ENCODE results near the gene ARHGAP15.

Gene ARHGAP15

GRCh38 chr2:143347271-143347695 lies 218.1 kb downstream of the ARHGAP15 start:
- CTCF ChIA-PET: no interaction called here
- POLR2A ChIA-PET: no interaction called here
- DNase-seq (ENCODE audit: extremely low spot score): no peak
- TF ChIP-seq CTBP1 (IDR thresholded peaks at IDR 0.05; ENCODE audit: borderline replicate concordance): no peak

- POLR2A ChIA-PET: no interaction called here
- DNase-seq (ENCODE audit: extremely low spot score): no peak
- no peak for TF ChIP-seq L3MBTL2 (conservative IDR thresholded peaks at IDR 0.05)
- no peak for TF ChIP-seq BHLHE40 (IDR thresholded peaks at IDR 0.05; ENCODE audit: borderline replicate concordance)
- no peak for TF ChIP-seq CTBP1 (IDR thresholded peaks at IDR 0.05; ENCODE audit: borderline replicate concordance)
- TF ChIP-seq FOXA1 (IDR thresholded peaks at IDR 0.05): no peak
- TF ChIP-seq FOXK2 (IDR thresholded peaks at IDR 0.05): no peak
- no peak for TF ChIP-seq ZNF384 (IDR thresholded peaks at IDR 0.05)
- no peak for TF ChIP-seq PKNOX1 (IDR thresholded peaks at IDR 0.05)
- CTCF ChIA-PET: no interaction called here
These were observed 218.7 kb downstream of the ARHGAP15 start for GRCh38 chr2:143347901-143348414.

GRCh38 chr2:143354050-143354750 lies 225.0 kb downstream of the ARHGAP15 start:
- DNase-seq (ENCODE audit: extremely low spot score): no peak
- ChIA-PET CTCF (no interaction called here), POLR2A (no interaction called here)
- TF ChIP-seq FOXK2 (IDR thresholded peaks at IDR 0.05) (no peak), BHLHE40 (IDR thresholded peaks at IDR 0.05; ENCODE audit: borderline replicate concordance) (no peak)

- no peak for DNase-seq (ENCODE audit: extremely low spot score)
- ChIA-PET CTCF (no interaction called here), POLR2A (no interaction called here)
- no peak for TF ChIP-seq PKNOX1 (IDR thresholded peaks at IDR 0.05)
- no peak for TF ChIP-seq LEF1 (IDR thresholded peaks at IDR 0.05; ENCODE audit: borderline replicate concordance)
- TF ChIP-seq CTBP1 (IDR thresholded peaks at IDR 0.05; ENCODE audit: borderline replicate concordance): no peak
- no peak for TF ChIP-seq NFRKB (IDR thresholded peaks at IDR 0.05)
- TF ChIP-seq ELF4 (IDR thresholded peaks at IDR 0.05): no peak
These were observed 226.7 kb downstream of the ARHGAP15 start for GRCh38 chr2:143355870-143356269.

- TF ChIP-seq CTBP1 (IDR thresholded peaks at IDR 0.05; ENCODE audit: borderline replicate concordance) (no peak), ARNT (IDR thresholded peaks at IDR 0.05) (no peak), FOXM1 (IDR thresholded peaks at IDR 0.05; ENCODE audit: borderline replicate concordance) (no peak), BHLHE40 (IDR thresholded peaks at IDR 0.05; ENCODE audit: borderline replicate concordance) (no peak)
- ChIA-PET POLR2A (no interaction called here), CTCF (no interaction called here)
- no peak for DNase-seq (ENCODE audit: extremely low spot score)
These were observed 227.1 kb downstream of the ARHGAP15 start for GRCh38 chr2:143356336-143356735.

GRCh38 chr2:143356736-143357446 lies 227.7 kb downstream of the ARHGAP15 start:
- no peak for TF ChIP-seq LEF1 (IDR thresholded peaks at IDR 0.05; ENCODE audit: borderline replicate concordance)
- peak; percentile 36; the same call in 1 of the 2 replicates for TF ChIP-seq PKNOX1 (IDR thresholded peaks at IDR 0.05)
- no peak for TF ChIP-seq BHLHE40 (IDR thresholded peaks at IDR 0.05; ENCODE audit: borderline replicate concordance)
- ChIA-PET POLR2A (no interaction called here), CTCF (no interaction called here)
- no peak for DNase-seq (ENCODE audit: extremely low spot score)

- CTCF ChIA-PET: no interaction called here
- no peak for DNase-seq (ENCODE audit: extremely low spot score)
- TF ChIP-seq FOXK2 (IDR thresholded peaks at IDR 0.05) (no peak), SP1 (IDR thresholded peaks at IDR 0.05) (no peak), FOXM1 (IDR thresholded peaks at IDR 0.05; ENCODE audit: borderline replicate concordance) (no peak), L3MBTL2 (conservative IDR thresholded peaks at IDR 0.05) (no peak), TARDBP (IDR thresholded peaks at IDR 0.05) (no peak), HDGF (IDR thresholded peaks at IDR 0.05; ENCODE audit: borderline replicate concordance) (no peak), PKNOX1 (IDR thresholded peaks at IDR 0.05) (no peak), CTBP1 (IDR thresholded peaks at IDR 0.05; ENCODE audit: borderline replicate concordance) (no peak), ARNT (IDR thresholded peaks at IDR 0.05) (no peak), ZNF384 (IDR thresholded peaks at IDR 0.05) (no peak), SUZ12 (IDR thresholded peaks at IDR 0.05) (no peak), LEF1 (IDR thresholded peaks at IDR 0.05; ENCODE audit: borderline replicate concordance) (no peak), FOXA1 (IDR thresholded peaks at IDR 0.05) (no peak)
- POLR2A ChIA-PET: no interaction called here
These were observed 228.7 kb downstream of the ARHGAP15 start for GRCh38 chr2:143357966-143358365.

Data from HEK293T (cell line).